Neuron (in vitro differentiated cells): ENCODE measurements around the gene PBX4.

Source experiments
- H2AFZ ChIP-seq: one replicate; pipeline ENCODE4 v1.6.1; 2013; ENCODE audit warnings: low read depth, mild to moderate bottlenecking, inconsistent platforms, low read length, moderate library complexity
- H3K27me3 ChIP-seq: one replicate; pipeline ENCODE4 v1.6.1; 2013; ENCODE audit warnings: low read length; ENCODE audit not compliant: insufficient read depth
- H3K36me3 ChIP-seq: one replicate; pipeline ENCODE4 v1.6.1; 2013; ENCODE audit warnings: low read length; ENCODE audit not compliant: insufficient read depth
- H3K4me1 ChIP-seq: one replicate; pipeline ENCODE4 v1.6.1; 2013; ENCODE audit warnings: low read length; ENCODE audit not compliant: insufficient read depth
- H3K4me3 ChIP-seq: 2 replicates; pipeline ENCODE4 v1.5.1; 2013; ENCODE audit warnings: mild to moderate bottlenecking, low read length, moderate library complexity
- H3K9me3 ChIP-seq: one replicate; pipeline ENCODE4 v1.6.1; 2013; ENCODE audit warnings: low read length

Gene PBX4

DNA sequence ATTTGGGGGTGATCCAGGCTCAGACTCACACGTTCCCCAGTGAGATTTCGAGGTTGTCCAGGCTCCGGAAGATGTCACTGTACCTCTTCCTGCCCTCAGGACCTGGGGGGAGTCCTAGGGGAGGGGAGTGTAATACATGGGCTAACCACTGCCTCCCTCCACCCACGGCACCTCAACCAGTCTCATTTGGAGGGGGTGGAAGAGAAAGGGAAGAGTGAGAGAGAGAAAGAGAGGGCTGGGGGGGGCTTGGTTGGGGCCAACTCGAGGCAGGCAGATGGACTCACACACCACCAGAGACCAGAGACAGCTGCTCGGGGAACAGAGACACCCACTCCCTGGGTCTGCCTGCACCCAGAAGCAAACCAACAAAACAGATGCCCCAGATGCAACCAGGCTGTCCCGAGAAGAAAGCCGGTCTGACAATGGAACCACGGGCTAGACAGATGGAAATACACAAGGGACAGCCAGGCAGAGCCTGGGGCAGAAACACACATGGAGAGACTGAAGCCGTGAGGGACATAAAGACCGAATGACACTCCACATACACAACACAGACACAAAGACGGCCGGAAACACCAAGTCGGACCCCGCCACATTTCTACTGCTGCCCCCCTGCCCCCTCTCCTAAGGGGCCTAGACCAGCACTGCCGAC is 24.1 kb upstream of the PBX4 start:
- Histone ChIP-seq H3K27me3 (no peaks in the 10 kb centered on the region), H2AFZ (peak overlapping the region; percentile 78), H3K9me3 (no peaks in the 10 kb centered on the region), H3K4me1 (peaks cover 4% of the 10 kb centered on the region), H3K36me3 (peaks cover 32% of the 10 kb centered on the region), H3K4me3 (peak overlapping the region; percentile 70)

DNA sequence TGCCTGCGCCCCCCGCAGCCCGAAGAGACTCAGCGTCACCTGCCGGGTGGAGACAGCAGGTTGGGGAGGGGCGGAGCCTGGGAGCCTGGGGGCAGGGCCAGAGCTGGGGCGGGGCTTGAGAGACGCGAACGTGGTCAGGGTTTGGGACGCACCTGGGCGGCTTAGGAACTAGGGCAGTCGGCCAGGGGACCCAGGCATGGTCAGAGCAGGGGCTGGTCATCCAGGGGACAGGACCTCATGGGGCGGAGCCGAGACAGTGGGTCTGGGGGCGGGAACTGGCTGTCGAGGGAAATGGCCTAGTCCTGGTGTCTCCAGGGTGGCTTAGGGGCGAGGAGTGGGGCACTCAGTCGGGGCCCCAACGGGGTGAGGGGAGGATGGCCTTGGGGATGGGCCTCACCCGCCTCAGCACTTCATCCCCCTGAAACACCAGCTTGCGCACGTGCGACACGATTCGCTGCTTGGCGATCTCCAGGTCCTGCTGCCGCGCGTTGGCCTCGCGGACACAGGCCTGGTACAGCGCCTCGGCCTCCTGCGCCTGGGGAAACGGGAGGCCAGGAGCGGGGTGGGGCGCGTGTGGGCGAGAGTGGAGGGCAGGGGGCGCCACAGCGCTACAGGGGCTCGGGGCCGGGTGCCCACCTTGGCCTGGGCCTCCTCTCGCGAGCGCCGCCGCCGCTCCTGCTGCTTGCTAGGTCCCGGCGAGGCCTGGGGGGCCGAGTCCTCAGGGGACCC is 19.2 kb upstream of the PBX4 start:
- peaks cover 2% of the 10 kb centered on the region for H3K9me3 ChIP-seq
- H3K27me3 ChIP-seq = no peaks in the 10 kb centered on the region
- peaks cover 36% of the 10 kb centered on the region for H3K36me3 ChIP-seq
- H2AFZ ChIP-seq = no peak overlapping the region
- H3K4me1 ChIP-seq = peaks cover 3% of the 10 kb centered on the region
- H3K4me3 ChIP-seq = no peak overlapping the region

DNA sequence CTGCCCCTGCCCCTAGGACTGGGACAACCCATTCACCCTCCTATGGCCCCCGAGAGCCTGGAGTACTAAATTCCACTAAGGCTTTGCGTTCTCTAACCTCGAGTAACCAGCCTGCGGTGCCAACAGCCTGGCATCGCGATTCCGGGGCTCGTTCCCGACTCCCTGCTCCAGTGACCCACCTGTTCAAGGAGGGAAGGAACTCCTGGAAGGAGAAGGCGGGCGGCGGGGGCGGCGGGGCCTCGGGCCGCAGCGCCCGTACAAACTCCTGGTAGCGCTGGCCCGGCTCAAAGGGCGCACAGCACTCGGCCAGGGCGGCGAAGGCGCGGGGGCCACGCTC is 18.7 kb upstream of the PBX4 start:
- H3K9me3 ChIP-seq = peaks cover 2% of the 10 kb centered on the region
- H3K36me3 ChIP-seq = peaks cover 38% of the 10 kb centered on the region
- H3K4me3 ChIP-seq = no peak overlapping the region
- no peaks in the 10 kb centered on the region for H3K27me3 ChIP-seq
- no peak overlapping the region for H2AFZ ChIP-seq
- no peaks in the 10 kb centered on the region for H3K4me1 ChIP-seq

DNA sequence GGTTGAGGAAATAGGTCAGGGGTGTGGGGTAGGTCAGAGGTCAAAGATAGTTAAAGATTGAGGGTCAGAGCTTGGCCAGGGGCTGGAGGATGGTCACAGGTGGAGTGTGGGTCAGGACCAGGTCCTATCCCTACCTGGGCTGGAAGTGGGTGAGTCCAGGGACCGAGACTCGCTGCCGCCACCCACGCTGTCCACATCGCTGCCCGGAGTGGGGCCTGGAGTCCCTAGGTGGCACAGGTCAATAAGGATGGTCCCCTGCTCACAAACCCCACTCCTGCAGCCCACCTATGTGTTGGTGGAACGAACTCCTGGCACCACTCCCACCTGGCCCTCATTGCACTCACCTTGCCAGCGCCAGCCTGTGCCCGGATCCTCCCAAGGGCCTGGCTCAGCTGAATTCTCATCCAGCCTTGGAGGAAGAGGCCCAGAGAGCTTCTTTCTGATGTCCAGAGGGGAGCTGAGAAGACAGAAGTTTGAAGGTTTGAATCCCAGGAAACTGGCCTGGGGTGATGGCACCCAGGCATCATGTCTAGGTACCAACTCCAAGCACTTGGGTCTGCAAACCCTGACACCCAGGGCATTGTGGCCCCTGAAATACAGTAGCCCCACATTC is 18.2 kb upstream of the PBX4 start:
- Histone ChIP-seq H3K4me1 (no peaks in the 10 kb centered on the region), H3K9me3 (peaks cover 2% of the 10 kb centered on the region), H3K27me3 (no peaks in the 10 kb centered on the region), H3K36me3 (peaks cover 38% of the 10 kb centered on the region), H2AFZ (no peak overlapping the region), H3K4me3 (no peak overlapping the region)

DNA sequence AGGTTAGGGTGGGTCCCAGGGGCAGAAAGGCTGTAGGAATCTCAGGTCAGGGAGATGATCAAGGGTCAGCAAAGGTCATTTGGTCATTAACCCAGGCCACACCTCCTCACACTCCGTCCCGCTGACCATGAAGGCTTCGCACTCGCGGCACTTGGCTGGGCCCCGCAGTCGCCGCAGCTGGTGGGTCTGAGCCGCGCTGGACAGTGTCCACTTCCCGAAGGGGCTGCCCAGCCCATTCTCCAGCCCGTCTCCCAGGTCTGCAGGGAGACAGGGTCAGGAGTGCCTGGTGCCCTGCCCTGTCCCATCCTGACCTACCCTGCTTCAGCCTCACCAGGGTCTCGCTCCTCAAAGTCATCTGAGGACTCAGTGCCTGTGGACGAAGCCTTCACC is 16.8 kb upstream of the PBX4 start:
- Histone ChIP-seq H3K27me3 (no peaks in the 10 kb centered on the region), H3K9me3 (peaks cover 2% of the 10 kb centered on the region), H3K36me3 (peaks cover 38% of the 10 kb centered on the region), H2AFZ (no peak overlapping the region), H3K4me1 (no peaks in the 10 kb centered on the region), H3K4me3 (no peak overlapping the region)

DNA sequence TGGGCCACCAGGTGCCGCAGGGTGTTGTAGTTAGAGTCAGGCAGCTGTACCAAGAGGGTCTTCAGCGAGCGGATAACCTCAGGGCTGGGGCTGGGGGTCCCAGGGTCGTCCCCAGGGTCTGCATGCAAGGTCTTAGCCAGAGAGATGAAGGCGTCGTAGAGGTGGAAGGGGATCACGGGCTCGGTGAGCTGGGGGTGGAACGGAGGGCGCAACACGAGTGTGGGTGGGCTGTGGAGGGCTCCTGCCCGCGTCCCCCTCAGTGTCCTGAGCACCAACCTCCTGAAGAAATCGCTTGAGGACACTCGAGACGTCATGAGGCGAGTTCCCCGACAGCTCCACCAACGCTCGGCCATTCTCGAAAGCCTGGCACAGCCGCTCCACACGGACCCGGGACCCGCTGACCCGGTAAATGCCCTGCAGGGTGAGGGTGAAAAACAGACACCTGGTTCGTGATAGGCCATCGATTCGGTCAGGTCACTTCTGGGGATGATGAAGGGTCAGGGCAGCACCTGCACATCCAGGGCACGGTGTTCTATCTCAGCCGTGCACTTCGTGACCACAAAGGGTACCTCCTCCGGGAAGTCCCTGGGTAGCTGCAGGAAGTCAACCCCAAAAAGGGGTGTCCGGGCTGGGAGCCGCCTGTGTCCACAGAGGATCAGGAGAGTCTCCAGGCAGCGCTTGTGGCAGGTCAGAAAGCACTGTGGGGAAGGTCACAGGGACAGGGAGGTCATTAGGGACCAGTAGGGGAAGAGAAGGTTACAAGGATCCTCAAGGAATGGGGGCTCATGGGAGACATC is 16.2 kb upstream of the PBX4 start:
- H3K4me1 ChIP-seq = no peaks in the 10 kb centered on the region
- H3K4me3 ChIP-seq = no peak overlapping the region
- H3K9me3 ChIP-seq = peaks cover 2% of the 10 kb centered on the region
- no peaks in the 10 kb centered on the region for H3K27me3 ChIP-seq
- H3K36me3 ChIP-seq = peaks cover 39% of the 10 kb centered on the region
- H2AFZ ChIP-seq = no peak overlapping the region

GRCh38 chr19:19633711-19634515 is 15.4 kb upstream of the PBX4 start:
- Histone ChIP-seq H3K27me3 (no peaks in the 10 kb centered on the region), H3K4me1 (no peaks in the 10 kb centered on the region), H3K9me3 (peaks cover 7% of the 10 kb centered on the region), H2AFZ (no peak overlapping the region), H3K36me3 (peaks cover 43% of the 10 kb centered on the region), H3K4me3 (no peak overlapping the region)

GRCh38 chr19:19632661-19633060 is 14.2 kb upstream of the PBX4 start:
- H3K27me3 ChIP-seq = no peaks in the 10 kb centered on the region
- no peak overlapping the region for H3K4me3 ChIP-seq
- H3K36me3 ChIP-seq = peaks cover 44% of the 10 kb centered on the region
- H2AFZ ChIP-seq = no peak overlapping the region
- no peaks in the 10 kb centered on the region for H3K4me1 ChIP-seq
- peaks cover 7% of the 10 kb centered on the region for H3K9me3 ChIP-seq

DNA sequence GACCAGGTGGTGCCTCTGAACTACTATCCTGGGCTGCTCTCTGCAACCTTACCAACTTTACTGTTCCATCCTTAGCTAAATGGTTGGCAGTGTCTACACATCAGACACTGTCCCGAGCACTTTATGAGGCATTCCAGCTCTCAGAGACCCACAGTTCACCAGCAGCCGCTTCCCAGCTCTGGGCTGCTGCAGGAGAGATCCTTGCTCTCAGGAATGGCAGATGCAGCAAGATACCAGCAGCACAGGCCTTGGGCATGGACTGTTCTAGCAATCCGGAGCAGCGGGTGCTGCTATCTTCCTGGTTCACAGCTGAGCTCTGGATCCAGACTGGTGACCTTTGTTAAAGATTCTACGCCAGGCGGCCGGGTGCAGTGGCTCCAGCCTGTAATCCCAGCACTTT is 12.9 kb upstream of the PBX4 start:
- no peak overlapping the region for H3K4me3 ChIP-seq
- H3K4me1 ChIP-seq = no peaks in the 10 kb centered on the region
- peaks cover 7% of the 10 kb centered on the region for H3K9me3 ChIP-seq
- H3K27me3 ChIP-seq = no peaks in the 10 kb centered on the region
- H3K36me3 ChIP-seq = peaks cover 42% of the 10 kb centered on the region
- no peak overlapping the region for H2AFZ ChIP-seq

DNA sequence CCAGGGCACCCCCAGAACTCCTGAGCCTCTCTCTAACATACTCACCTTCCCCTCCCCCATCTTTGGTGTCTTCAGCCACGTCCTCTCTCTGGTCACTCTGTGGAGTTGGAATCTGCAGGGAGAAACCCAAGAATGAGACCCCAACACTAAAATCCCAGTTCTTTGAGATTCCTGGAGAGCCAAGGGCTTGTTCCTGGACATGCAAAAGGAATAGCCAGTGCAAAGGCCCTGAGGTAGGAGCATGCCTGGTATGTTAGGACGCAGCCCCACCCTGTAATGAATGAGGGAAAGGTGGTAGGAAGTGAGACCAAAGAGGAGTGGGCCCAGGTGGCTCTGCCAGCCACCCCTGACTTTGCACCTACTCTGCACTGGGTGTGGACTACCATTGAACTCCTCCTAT is 11.9 kb upstream of the PBX4 start:
- peaks cover 37% of the 10 kb centered on the region for H3K36me3 ChIP-seq
- no peak overlapping the region for H2AFZ ChIP-seq
- no peaks in the 10 kb centered on the region for H3K27me3 ChIP-seq
- peaks cover 7% of the 10 kb centered on the region for H3K9me3 ChIP-seq
- H3K4me3 ChIP-seq = no peak overlapping the region
- H3K4me1 ChIP-seq = no peaks in the 10 kb centered on the region

- no peak overlapping the region for H3K4me3 ChIP-seq
- no peaks in the 10 kb centered on the region for H3K4me1 ChIP-seq
- peaks cover 5% of the 10 kb centered on the region for H3K9me3 ChIP-seq
- H2AFZ ChIP-seq = no peak overlapping the region
- H3K36me3 ChIP-seq = peaks cover 33% of the 10 kb centered on the region
- H3K27me3 ChIP-seq = no peaks in the 10 kb centered on the region
Observed at GRCh38 chr19:19630062-19630414, 11.6 kb upstream of the PBX4 start.

DNA sequence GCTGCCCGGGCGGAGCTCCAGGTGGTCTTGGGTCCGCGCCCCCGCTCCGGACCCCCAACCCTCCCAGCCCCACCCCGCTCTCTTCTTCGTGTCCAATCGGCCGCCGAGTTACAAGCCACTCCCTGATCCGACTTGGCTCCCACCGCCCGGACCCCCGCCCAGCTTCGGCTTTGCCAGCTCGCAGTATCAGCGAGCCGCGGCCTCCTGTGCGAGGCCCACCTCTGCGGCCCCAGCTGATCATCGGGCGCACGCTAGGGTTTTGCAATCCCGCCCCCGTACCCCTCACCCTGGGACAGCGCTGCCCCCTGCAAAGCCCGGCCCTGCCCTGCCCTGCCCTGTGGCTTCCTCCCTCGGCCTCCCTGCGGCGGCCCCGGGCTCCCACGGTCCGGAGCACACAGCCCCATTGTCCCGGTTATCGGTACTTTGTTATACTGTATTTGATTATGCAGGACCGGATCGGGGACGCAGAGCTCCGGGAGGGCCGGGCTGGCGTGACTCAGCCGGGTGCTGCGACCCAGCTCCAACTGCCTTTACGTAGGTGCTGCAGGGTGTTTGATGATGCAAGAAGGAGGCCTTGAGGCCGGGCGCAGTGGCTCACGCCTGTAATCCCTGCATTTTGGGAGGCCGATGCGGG is 10.1 kb upstream of the PBX4 start:
- H3K36me3 ChIP-seq = peaks cover 24% of the 10 kb centered on the region
- no peak overlapping the region for H2AFZ ChIP-seq
- H3K4me1 ChIP-seq = no peaks in the 10 kb centered on the region
- H3K4me3 ChIP-seq = no peak overlapping the region
- H3K9me3 ChIP-seq = peaks cover 4% of the 10 kb centered on the region
- H3K27me3 ChIP-seq = no peaks in the 10 kb centered on the region
